ENCODE data around the gene SPNS2.

Gene SPNS2

GRCh38 chr17:4485676-4486646 is 12.7 kb upstream of the SPNS2 start:
- no peaks in the 10 kb centered on the region for H3K9me3 Mint-ChIP-seq
- no peak for TF ChIP-seq CTCF (IDR thresholded peaks at IDR 0.05; ENCODE audit: unreplicated experiment in 3 of 3)
- H3K4me1 Mint-ChIP-seq: peaks cover 15% of the 10 kb centered on the region
- no peaks in the 10 kb centered on the region for H3K27me3 Mint-ChIP-seq (ENCODE audit: low read depth)
- H3K36me3 Mint-ChIP-seq (ENCODE audit: low read depth): no peaks in the 10 kb centered on the region
- no peak overlapping the region for H3K4me3 Mint-ChIP-seq
- no peak overlapping the region for H3K27ac Mint-ChIP-seq

- H3K4me3 Mint-ChIP-seq: no peak overlapping the region
- H3K9me3 Mint-ChIP-seq: no peaks in the 10 kb centered on the region
- TF ChIP-seq CTCF (IDR thresholded peaks at IDR 0.05; ENCODE audit: unreplicated experiment in 3 of 3): no peak
- peaks cover 3% of the 10 kb centered on the region for H3K27me3 Mint-ChIP-seq (ENCODE audit: low read depth)
- no peaks in the 10 kb centered on the region for H3K36me3 Mint-ChIP-seq (ENCODE audit: low read depth)
- H3K4me1 Mint-ChIP-seq: peaks cover 10% of the 10 kb centered on the region
- H3K27ac Mint-ChIP-seq: peak overlapping the region in 2 of 3 experiments; percentile 48 to 53
Observed at GRCh38 chr17:4487296-4487695, 11.4 kb upstream of the SPNS2 start.

- no peak overlapping the region for H3K27ac Mint-ChIP-seq
- H3K36me3 Mint-ChIP-seq (ENCODE audit: low read depth): no peaks in the 10 kb centered on the region
- TF ChIP-seq CTCF (IDR thresholded peaks at IDR 0.05; ENCODE audit: unreplicated experiment in 3 of 3): no peak
- no peaks in the 10 kb centered on the region for H3K9me3 Mint-ChIP-seq
- H3K4me3 Mint-ChIP-seq: no peak overlapping the region
- peaks cover 4% of the 10 kb centered on the region for H3K27me3 Mint-ChIP-seq (ENCODE audit: low read depth)
- H3K4me1 Mint-ChIP-seq: peaks cover 10% of the 10 kb centered on the region
Observed at GRCh38 chr17:4487820-4488716, 10.6 kb upstream of the SPNS2 start.

GRCh38 chr17:4488989-4489595 is 9.6 kb upstream of the SPNS2 start:
- Mint-ChIP-seq H3K27ac (no peak overlapping the region), H3K4me3 (no peak overlapping the region), H3K4me1 (peaks cover 5% of the 10 kb centered on the region), H3K27me3 (ENCODE audit: low read depth) (peaks cover 9% of the 10 kb centered on the region), H3K36me3 (ENCODE audit: low read depth) (no peaks in the 10 kb centered on the region), H3K9me3 (no peaks in the 10 kb centered on the region)
- no peak for TF ChIP-seq CTCF (IDR thresholded peaks at IDR 0.05; ENCODE audit: unreplicated experiment in 3 of 3)

- no peak for TF ChIP-seq CTCF (IDR thresholded peaks at IDR 0.05; ENCODE audit: unreplicated experiment in 3 of 3)
- Mint-ChIP-seq H3K4me1 (peaks cover 5% of the 10 kb centered on the region), H3K36me3 (ENCODE audit: low read depth) (no peaks in the 10 kb centered on the region), H3K27ac (peak overlapping the region in 1 of 3 experiments; percentile 20), H3K9me3 (no peaks in the 10 kb centered on the region), H3K27me3 (ENCODE audit: low read depth) (peaks cover 9% of the 10 kb centered on the region), H3K4me3 (no peak overlapping the region)
Observed at GRCh38 chr17:4490109-4490591, 8.5 kb upstream of the SPNS2 start.
